Mucosa of descending colon (tissue), 3 donors: ENCODE measurements around the gene ZFHX2. TPM values are rescaled to one million over a fixed set of nuclear protein-coding genes. Genes with fewer than 3 reads are reported as not detected.
"Not testable (repeated sequence)": the region's sequence is repeated elsewhere in the genome, so short reads cannot be mapped to it uniquely, and the experiment has no call there.

ENCODE experiments used
- ATAC-seq: fragments of 200-7000 bp; cut with Tn5 transposase; one replicate; pipeline ENCODE4 v1.9.1; 2020; ENCODE audit warnings: mild to moderate bottlenecking, moderate library complexity
- DNase-seq, 3 donors: peaks; one replicate each; pipeline ENCODE4 v3.0.0-alpha.2; 2020
- H3K36me3 ChIP-seq: fragments of 200-600 bp; one replicate; pipeline ENCODE4 v1.8.0; 2021; ENCODE audit warnings: low read depth, mild to moderate bottlenecking
- H3K4me1 ChIP-seq: fragments of 200-600 bp; one replicate; pipeline ENCODE4 v1.8.0; 2021; ENCODE audit warnings: low read depth, mild to moderate bottlenecking
- H3K4me3 ChIP-seq: fragments of 200-600 bp; one replicate; pipeline ENCODE4 v1.8.0; 2021; ENCODE audit warnings: mild to moderate bottlenecking
- H3K9me3 ChIP-seq: fragments of 200-600 bp; one replicate; pipeline ENCODE4 v1.8.0; 2021; ENCODE audit warnings: mild to moderate bottlenecking
- CTCF ChIP-seq: fragments of 200-600 bp; IDR thresholded peaks from one replicate; pipeline ENCODE4 v1.8.0; 2022; ENCODE audit warnings: antibody characterized with exemption, mild to moderate bottlenecking
- intact Hi-C, 2 donors: fragments of 100-400 bp; cut with DNase I in 1 of 2; cut with micrococcal nuclease in 1 of 2; formaldehyde crosslinking; loops; one replicate each; pipeline versions ENCODE4 v1.11.0 to v1.11.1; 2022; cut with DNase I, micrococcal nuclease
- total RNA-seq, 3 donors: library from RNA; stranded (reverse); fragmentation: NEBNext Ultra II Directional in 2 of 3; extraction: Animal tissue kit (Norgen Biotek cat#: 25700) in 2 of 3; gene quantifications; one replicate each; pipeline versions ENCODE4 v1.2.1 to v1.2.4, GENCODE V29; 2021 to 2023
- donor health status: DM: no; HTN: no; CAD: no; lungs with moderate emphysema.
- donor health status: DM: no; HTN: no; CAD: no.
- donor health status: DM: no; HTN: yes; CAD: no.

The ZFHX2 gene
- total RNA-seq, 3 donors from 2014 or later = 0.92 to 3.2 (median 1.6) TPM

- Histone ChIP-seq H3K4me1 (no peaks in the 10 kb centered on the region), H3K4me3 (no peak overlapping the region), H3K9me3 (no peaks in the 10 kb centered on the region), H3K36me3 (no peaks in the 10 kb centered on the region)
- intact Hi-C loops = loop anchor here in 1 of 2 donors (10.0 kb wide), 1 partner anchor 53 kb away; no protein-coding TSS in a partner anchor
- DNase-seq (no peak), ATAC-seq (no peak)
- no peak for TF ChIP-seq CTCF
Observed at GRCh38 chr14:23537351-23538049, 14.1 kb downstream of the ZFHX2 start.

GRCh38 chr14:23536906-23537305 is 14.7 kb downstream of the ZFHX2 start:
- H3K4me1 ChIP-seq, H3K9me3 ChIP-seq, H3K36me3 ChIP-seq, DNase-seq, ATAC-seq, H3K4me3 ChIP-seq: not testable (repeated sequence)
- intact Hi-C loops = loop anchor here in 1 of 2 donors (10.0 kb wide), 1 partner anchor 52 kb away; no protein-coding TSS in a partner anchor

GRCh38 chr14:23536494-23536893 is 15.1 kb downstream of the ZFHX2 start:
- ATAC-seq = no peak
- no peak for DNase-seq
- H3K4me3 ChIP-seq = no peak overlapping the region
- TF ChIP-seq CTCF = no peak
- intact Hi-C loops = loop anchor here in 1 of 2 donors (10.0 kb wide), 1 partner anchor 52 kb away; no protein-coding TSS in a partner anchor
- no peaks in the 10 kb centered on the region for H3K4me1 ChIP-seq
- H3K36me3 ChIP-seq = no peaks in the 10 kb centered on the region
- no peaks in the 10 kb centered on the region for H3K9me3 ChIP-seq

- no peaks in the 10 kb centered on the region for H3K9me3 ChIP-seq
- no peak overlapping the region for H3K4me3 ChIP-seq
- H3K4me1 ChIP-seq = no peaks in the 10 kb centered on the region
- no peaks in the 10 kb centered on the region for H3K36me3 ChIP-seq
- DNase-seq (no peak), ATAC-seq (no peak)
- no peak for TF ChIP-seq CTCF
- intact Hi-C loops = loop anchor here in 1 of 2 donors (10.0 kb wide), 1 partner anchor 51 kb away; no protein-coding TSS in a partner anchor
Observed at GRCh38 chr14:23535943-23536342, 15.6 kb downstream of the ZFHX2 start.

GRCh38 chr14:23533652-23534435 is 17.7 kb downstream of the ZFHX2 start:
- no peak for ATAC-seq
- no peaks in the 10 kb centered on the region for H3K9me3 ChIP-seq
- intact Hi-C loops = loop anchor here in 1 of 2 donors (10.0 kb wide), 1 partner anchor 49 kb away; no protein-coding TSS in a partner anchor
- no peak for DNase-seq
- no peaks in the 10 kb centered on the region for H3K4me1 ChIP-seq
- H3K4me3 ChIP-seq = no peak overlapping the region
- no peaks in the 10 kb centered on the region for H3K36me3 ChIP-seq
- TF ChIP-seq CTCF = no peak

GRCh38 chr14:23532658-23533057 is 18.9 kb downstream of the ZFHX2 start:
- H3K4me3 ChIP-seq = no peak overlapping the region
- H3K4me1 ChIP-seq = no peaks in the 10 kb centered on the region
- no peak for TF ChIP-seq CTCF
- no peak for DNase-seq
- ATAC-seq = no peak
- intact Hi-C loops = loop anchor here in 1 of 2 donors (10.0 kb wide), 1 partner anchor 48 kb away; no protein-coding TSS in a partner anchor
- H3K9me3 ChIP-seq = no peaks in the 10 kb centered on the region
- no peaks in the 10 kb centered on the region for H3K36me3 ChIP-seq
